ENCODE data around the gene FGD3. TPM values are rescaled to one million over a fixed set of nuclear protein-coding genes. Genes with fewer than 3 reads are reported as not detected.

FGD3 gene
- total RNA-seq, 1 experiment from 2014 or later: not detected

- intact Hi-C loops (cut with micrococcal nuclease): no loop called here
- H3K4me1 Mint-ChIP-seq (ENCODE audit: insufficient read depth, unreplicated experiment): peaks cover 10% of the 10 kb centered on the region
- no TSS peak for BruUV-seq (replicated peaks)
- CTCF ChIA-PET: interaction anchor here (0.6 to 1.9 kb wide), 2 partner anchors 9 to 20 kb away, joined by 3 to 5 read pairs; no protein-coding TSS in a partner anchor
- no peak overlapping the region for H3K27ac Mint-ChIP-seq (ENCODE audit: low read depth, unreplicated experiment)
- POLR2A ChIA-PET: no interaction called here
- peaks cover 29% of the 10 kb centered on the region for H3K9me3 Mint-ChIP-seq (ENCODE audit: unreplicated experiment)
- TF ChIP-seq CTCF (IDR thresholded peaks at IDR 0.05; ENCODE audit: unreplicated experiment): no peak
- no peaks in the 10 kb centered on the region for H3K36me3 Mint-ChIP-seq (ENCODE audit: insufficient read depth, unreplicated experiment)
- no peak overlapping the region for H3K4me3 Mint-ChIP-seq (ENCODE audit: unreplicated experiment)
- peak; percentile 43 for DNase-seq (ENCODE audit: unreplicated experiment)
- no peaks in the 10 kb centered on the region for H3K27me3 Mint-ChIP-seq (ENCODE audit: insufficient read depth, unreplicated experiment)
These were observed 36.8 kb downstream of the FGD3 start for GRCh38 chr9:92983984-92984589.

DNA sequence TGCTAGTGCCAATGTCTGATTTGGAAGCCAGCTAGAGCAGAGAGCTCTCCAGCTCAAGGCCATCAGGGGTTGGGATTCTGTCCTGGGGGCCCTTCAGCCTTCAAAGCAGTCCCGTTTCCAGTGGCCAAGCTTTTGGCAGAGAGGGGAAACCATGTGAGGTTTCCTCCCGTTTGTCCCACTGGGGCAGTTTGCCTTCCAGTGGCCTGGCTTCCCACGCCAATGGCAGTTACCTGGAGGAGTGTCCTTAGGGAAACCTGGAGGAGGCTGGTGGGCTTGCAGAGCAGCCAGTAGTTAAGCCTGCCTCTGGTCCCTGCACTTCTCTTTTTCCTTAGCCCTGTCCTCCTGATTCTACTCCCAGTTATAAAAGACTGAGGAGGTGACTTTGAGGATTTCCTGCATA is 37.7 kb downstream of the FGD3 start:
- intact Hi-C loops (cut with micrococcal nuclease): no loop called here
- CTCF ChIA-PET: interaction anchor here (1.9 kb wide), 1 partner anchor 19 kb away, joined by 5 read pairs; no protein-coding TSS in a partner anchor
- no peaks in the 10 kb centered on the region for H3K27me3 Mint-ChIP-seq (ENCODE audit: insufficient read depth, unreplicated experiment)
- no peaks in the 10 kb centered on the region for H3K36me3 Mint-ChIP-seq (ENCODE audit: insufficient read depth, unreplicated experiment)
- H3K9me3 Mint-ChIP-seq (ENCODE audit: unreplicated experiment): peaks cover 28% of the 10 kb centered on the region
- no peak overlapping the region for H3K27ac Mint-ChIP-seq (ENCODE audit: low read depth, unreplicated experiment)
- no TSS peak for BruUV-seq (replicated peaks)
- no peak for DNase-seq (ENCODE audit: unreplicated experiment)
- no peak for TF ChIP-seq CTCF (IDR thresholded peaks at IDR 0.05; ENCODE audit: unreplicated experiment)
- POLR2A ChIA-PET: no interaction called here
- H3K4me1 Mint-ChIP-seq (ENCODE audit: insufficient read depth, unreplicated experiment): peaks cover 12% of the 10 kb centered on the region
- no peak overlapping the region for H3K4me3 Mint-ChIP-seq (ENCODE audit: unreplicated experiment)

GRCh38 chr9:92986176-92987119 is 39.1 kb downstream of the FGD3 start:
- H3K4me3 Mint-ChIP-seq (ENCODE audit: unreplicated experiment): no peak overlapping the region
- CTCF ChIA-PET: interaction anchor here (0.6 to 1.2 kb wide), 3 partner anchors 17 to 122 kb away, joined by 3 to 5 read pairs (median 3); no protein-coding TSS in a partner anchor
- POLR2A ChIA-PET: interaction anchor here (0.6 kb wide), 1 partner anchor 130 kb away, joined by 3 read pairs; no protein-coding TSS in a partner anchor
- peaks cover 12% of the 10 kb centered on the region for H3K4me1 Mint-ChIP-seq (ENCODE audit: insufficient read depth, unreplicated experiment)
- H3K27ac Mint-ChIP-seq (ENCODE audit: low read depth, unreplicated experiment): peak overlapping the region; percentile 0
- intact Hi-C loops (cut with micrococcal nuclease): no loop called here
- no TSS peak for BruUV-seq (replicated peaks)
- no peak for TF ChIP-seq CTCF (IDR thresholded peaks at IDR 0.05; ENCODE audit: unreplicated experiment)
- H3K9me3 Mint-ChIP-seq (ENCODE audit: unreplicated experiment): peaks cover 21% of the 10 kb centered on the region
- no peak for DNase-seq (ENCODE audit: unreplicated experiment)
- H3K27me3 Mint-ChIP-seq (ENCODE audit: insufficient read depth, unreplicated experiment): no peaks in the 10 kb centered on the region
- no peaks in the 10 kb centered on the region for H3K36me3 Mint-ChIP-seq (ENCODE audit: insufficient read depth, unreplicated experiment)

GRCh38 chr9:92988215-92988768 is 41.0 kb downstream of the FGD3 start:
- Mint-ChIP-seq H3K4me1 (ENCODE audit: insufficient read depth, unreplicated experiment) (peaks cover 12% of the 10 kb centered on the region), H3K9me3 (ENCODE audit: unreplicated experiment) (peaks cover 12% of the 10 kb centered on the region), H3K36me3 (ENCODE audit: insufficient read depth, unreplicated experiment) (no peaks in the 10 kb centered on the region), H3K27me3 (ENCODE audit: insufficient read depth, unreplicated experiment) (no peaks in the 10 kb centered on the region), H3K27ac (ENCODE audit: low read depth, unreplicated experiment) (peak overlapping the region; percentile 90), H3K4me3 (ENCODE audit: unreplicated experiment) (no peak overlapping the region)
- intact Hi-C loops (cut with micrococcal nuclease): no loop called here
- TF ChIP-seq CTCF (IDR thresholded peaks at IDR 0.05; ENCODE audit: unreplicated experiment): no peak
- POLR2A ChIA-PET: no interaction called here
- no TSS peak for BruUV-seq (replicated peaks)
- CTCF ChIA-PET: no interaction called here
- peak; percentile 64 for DNase-seq (ENCODE audit: unreplicated experiment)

Data from MCF 10A (cell line).